HG02973 (cell line): ENCODE results near the gene TSSK6.
A peak's percentile ranks its signal among the peaks of the same experiment; 100 is the strongest.

ENCODE experiments used
- ATAC-seq: cut with Tn5 transposase; IDR thresholded peaks from one replicate; pipeline ENCODE4 v1.9.1; 2021; ENCODE audit warnings: moderate library complexity; ENCODE audit not compliant: unreplicated experiment

Gene TSSK6

DNA sequence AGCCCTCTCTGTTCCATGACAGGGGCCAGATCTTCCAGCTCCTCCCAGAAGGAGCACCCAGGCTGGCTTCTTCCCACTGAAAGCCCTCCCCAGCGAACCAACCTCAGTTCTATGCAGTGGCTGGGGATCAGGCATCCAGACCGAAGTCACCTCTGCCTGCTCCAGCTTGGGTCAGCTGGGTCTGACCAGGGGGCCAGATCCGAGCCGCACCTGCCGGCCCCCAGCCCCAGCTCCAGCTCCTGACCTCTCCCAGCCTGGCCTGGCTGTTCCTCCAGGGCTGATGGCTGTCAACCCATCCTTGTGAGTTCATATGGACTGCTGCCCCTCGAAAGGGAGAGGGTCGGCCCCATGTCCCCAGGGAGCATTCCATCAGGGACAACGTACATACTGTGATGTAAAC is 8.0 kb downstream of the TSSK6 start:
- ATAC-seq = no peak

DNA sequence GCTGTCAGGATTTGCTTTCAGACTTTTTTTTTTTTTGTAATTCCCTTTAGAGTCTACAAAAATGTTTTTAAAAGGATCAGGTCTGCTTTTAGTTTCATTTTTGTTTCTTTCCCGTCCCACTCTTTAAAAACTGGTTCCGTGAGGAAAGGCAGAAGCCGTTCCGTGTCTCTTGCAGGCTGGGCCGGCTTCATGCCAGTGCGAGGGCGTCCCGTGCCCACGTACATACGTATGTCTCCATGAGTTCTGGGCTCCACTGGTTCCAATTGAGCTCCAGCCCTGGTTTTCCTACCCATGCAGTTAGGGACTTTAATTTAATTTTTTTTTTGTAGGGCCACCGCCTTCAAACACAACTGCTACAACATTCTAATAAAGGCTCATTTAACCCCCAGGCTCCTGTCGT is 8.8 kb downstream of the TSSK6 start:
- no peak for ATAC-seq

DNA sequence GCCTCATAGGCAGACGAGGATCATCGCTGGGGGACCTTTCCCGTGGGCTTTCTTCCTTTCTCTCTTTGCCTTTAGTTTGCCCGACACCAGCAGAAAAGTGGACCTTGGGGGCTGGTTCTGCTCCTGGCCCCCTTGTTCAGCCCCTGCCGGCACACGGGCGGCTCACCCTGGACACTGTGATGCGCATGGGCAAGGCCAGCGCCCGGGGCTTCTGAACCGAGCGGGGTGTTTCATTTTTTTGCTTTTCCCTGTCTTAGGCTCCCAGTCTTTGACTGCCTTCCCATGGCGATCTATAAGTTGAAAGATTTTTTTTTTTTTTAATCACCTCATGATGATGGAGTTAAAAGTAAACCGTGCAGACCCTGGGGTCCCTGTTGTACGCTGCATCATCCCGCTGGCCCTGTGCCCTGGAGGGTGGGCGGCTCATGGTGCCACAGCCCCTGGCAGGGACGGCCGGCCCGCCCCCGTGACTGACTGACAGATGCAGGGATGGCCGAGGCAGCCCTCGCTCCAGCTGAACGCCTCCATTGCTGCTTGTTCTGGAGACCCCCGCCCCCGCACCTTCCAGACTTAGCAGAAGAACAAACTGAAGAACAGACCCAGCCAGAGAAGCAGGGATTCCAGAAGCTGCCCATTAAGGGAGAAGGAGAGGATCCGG is 9.6 kb downstream of the TSSK6 start:
- ATAC-seq = no peak

DNA sequence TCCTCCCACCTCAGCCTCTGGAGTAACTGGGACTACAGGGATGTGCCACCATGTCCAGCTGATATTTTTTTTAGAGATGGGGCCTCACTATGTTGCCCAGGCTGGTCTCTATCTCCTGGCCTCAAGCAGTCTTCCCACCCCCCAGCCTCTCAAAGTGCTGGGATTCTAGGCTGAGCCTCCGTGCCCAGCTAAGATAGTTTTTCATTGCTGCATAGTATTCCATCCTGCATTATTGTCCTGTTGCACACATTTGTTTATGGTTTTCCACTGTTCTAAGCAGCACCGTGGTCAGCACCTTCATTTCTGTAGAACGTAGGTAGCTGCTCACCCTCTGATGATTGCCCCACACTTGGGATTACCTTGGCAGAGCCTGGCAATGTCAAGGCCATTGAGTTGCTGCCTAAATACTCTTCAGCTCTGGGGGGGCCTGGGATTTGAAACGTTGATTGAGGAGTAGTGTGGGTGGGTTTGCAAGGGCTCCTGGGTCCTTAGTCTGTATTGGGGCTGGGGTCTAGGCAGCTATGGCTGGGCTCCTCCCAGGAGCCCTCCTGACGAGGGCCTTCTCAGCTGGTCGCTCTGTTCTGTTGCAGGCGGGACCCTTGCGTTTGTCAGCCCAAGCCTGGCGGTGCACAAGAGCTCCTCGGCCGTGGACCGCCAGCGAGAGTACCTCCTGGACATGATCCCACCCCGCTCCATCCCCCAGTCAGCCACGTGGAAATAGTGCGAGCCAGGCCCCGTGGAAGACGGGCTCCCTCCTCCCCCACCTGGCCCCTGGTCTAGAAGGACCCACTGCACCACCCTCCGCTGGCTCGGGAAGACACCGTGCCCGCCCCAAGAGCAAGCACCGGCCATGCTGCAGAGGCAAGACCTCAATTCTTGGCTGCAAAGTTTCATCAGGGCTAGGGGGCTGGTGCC is 10.3 kb downstream of the TSSK6 start:
- no peak for ATAC-seq

DNA sequence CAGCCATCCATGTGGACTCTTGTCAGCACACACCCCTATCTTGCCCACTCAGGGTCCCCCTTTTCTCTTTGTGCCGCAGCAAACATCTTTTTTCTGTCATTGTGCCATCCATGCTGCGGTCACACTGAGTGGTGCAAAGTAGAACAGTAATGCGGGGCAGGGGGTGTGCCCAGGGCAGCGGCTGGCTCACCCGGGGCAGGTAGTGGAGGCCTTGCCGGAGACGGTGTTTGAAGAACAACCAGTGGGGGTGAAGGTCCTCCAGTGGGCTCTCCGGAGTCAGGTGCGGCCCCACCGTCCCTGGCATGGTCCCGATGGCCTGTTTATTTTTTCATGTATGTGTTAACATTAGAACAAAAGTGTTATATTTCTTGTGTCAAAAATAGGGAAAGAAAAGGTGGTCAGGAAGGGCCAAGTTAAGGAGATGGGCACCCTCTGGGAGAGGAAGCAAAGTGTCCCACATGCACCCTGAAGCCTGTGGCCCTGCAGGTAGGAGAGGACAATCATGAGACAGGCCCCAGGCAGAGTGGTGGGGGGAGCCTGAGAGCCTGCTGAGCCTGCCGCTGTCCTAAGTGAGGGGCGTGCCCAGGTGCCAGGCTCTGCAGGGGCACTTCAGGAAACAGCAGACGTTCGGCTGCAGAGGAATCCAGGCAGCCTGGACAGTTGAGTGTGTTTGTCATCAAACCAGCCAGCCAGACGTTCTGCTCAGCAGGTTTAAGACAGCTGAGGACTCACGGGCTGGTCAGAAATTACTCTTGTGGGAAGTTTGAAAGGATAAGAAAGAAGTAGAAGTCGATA is 12.3 kb downstream of the TSSK6 start:
- no peak for ATAC-seq

DNA sequence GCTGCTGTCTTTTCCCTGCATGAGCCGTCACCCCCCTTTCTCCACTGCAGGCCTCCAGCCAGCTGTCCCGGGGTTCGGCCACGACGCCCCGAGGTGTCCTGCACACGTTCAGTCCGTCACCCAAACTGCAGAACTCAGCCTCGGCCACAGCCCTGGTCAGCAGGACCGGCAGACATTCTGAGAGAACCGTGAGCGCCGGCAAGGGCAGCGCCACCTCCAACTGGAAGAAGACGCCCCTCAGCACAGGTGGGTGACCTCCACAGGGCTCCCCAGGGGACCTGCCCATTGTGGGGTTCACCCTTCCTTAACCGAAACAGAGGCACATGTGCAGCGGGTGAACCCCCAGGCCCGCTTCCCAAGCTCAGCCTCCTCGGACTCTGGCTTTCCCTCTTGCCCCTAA is 13.1 kb downstream of the TSSK6 start:
- no peak for ATAC-seq

DNA sequence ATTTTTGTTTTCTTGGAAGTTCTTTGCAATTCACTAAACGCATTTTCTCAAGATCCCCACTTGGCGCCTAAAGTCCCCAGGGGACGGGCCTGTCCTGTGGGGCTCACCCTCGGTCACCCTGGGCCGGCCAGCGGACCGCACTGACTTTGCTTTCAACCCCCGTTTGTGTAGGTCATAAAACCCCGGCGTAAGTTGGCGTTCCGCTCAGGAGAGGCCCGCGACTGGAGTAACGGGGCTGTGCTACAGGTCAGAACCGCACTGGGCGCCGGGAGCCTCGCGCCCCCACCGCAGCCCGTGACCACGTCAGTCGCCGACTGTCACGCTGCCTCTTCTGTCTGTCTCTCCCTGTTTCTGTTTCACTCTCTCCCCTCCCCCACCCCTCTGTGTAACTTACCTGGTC is 13.6 kb downstream of the TSSK6 start:
- no peak for ATAC-seq

DNA sequence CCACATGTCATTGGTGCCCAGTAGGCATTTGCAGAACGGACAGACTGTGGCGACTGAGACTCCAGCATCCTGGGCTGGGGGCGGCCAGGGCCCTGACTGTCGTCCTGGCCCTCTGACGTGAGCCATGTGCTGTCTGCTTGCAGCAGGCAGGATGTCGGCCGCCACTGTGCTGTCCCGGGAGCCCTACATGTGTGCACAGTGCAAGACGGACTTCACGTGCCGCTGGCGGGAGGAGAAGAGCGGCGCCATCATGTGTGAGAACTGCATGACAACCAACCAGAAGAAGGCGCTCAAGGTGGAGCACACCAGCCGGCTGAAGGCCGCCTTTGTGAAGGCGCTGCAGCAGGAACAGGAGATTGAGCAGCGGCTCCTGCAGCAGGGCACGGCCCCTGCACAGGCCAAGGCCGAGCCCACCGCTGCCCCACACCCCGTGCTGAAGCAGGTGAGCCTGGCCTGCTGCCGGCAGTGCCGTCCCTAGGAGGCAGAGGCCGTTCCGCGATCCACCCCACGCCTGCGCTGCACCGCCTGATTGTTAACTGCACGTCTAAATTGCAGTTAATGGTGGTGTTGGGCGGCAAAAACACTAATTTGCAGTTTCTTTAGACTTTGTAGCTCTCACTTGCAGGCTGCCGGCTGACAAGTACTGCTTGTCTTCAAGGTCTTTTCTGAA is 14.2 kb downstream of the TSSK6 start:
- no peak for ATAC-seq

DNA sequence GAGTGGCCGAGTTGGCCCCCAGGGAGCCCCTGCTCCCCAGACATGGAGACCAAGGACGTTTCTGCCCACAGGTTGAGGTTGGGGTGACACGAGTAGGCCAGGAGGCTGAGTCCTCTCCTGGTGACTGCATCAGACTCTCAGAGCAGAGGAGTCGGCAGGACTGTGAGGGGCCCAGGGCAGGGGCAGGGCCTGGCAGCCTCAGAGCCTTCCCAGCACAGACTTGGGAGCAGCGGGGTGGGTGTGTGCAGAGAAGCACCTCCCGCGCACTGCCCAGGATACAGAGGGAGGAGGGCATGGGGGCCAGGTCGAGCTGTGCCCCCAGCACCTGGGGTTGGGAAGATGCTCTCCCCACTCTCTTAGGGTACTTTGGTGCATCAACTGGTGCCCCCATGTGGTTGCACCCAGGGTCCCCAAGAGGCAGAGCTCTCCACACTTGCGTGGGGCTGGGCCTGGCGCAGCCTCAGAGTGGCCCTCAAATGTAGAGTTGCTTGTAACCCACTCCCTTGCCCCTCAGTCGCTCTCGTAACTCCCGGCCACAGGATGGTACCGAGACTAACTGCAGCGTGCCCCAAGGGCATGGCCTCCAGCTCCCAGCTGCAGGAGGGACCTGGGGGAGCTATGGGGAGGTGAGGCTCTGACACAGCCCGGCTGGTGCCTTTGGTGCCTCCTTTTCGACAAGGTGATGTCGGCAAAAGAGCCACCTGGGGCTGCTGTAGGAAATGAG is 15.9 kb downstream of the TSSK6 start:
- no peak for ATAC-seq

DNA sequence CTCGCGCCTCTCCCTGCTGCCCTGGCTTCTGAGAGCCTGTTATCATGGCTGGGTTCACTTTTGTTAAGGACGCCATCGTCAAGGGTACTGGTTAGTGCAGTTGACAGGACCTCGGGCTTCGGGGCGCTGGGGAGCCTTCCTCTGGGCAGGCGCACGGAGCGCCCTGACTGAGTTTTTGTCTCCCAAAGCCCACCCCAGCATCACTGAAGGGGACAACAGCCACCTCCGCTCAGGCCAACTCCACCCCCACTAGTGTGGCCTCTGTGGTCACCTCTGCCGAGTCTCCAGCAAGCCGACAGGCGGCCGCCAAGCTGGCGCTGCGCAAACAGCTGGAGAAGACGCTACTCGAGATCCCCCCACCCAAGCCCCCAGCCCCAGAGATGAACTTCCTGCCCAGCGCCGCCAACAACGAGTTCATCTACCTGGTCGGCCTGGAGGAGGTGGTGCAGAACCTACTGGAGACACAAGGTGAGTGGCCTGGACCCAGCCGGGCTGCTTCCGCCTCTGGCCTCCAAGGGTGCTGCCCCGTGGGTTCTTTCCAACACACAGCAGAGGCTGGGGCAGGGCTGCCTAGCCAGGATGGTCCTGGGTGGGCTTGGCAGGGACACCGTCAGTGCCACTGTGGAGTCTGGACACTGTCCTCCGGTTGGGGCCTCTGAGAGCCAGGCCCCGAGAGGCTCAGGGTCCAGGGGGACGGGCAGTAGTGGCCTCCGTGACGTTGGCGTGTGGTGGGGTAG is 16.9 kb downstream of the TSSK6 start:
- ATAC-seq = no peak

DNA sequence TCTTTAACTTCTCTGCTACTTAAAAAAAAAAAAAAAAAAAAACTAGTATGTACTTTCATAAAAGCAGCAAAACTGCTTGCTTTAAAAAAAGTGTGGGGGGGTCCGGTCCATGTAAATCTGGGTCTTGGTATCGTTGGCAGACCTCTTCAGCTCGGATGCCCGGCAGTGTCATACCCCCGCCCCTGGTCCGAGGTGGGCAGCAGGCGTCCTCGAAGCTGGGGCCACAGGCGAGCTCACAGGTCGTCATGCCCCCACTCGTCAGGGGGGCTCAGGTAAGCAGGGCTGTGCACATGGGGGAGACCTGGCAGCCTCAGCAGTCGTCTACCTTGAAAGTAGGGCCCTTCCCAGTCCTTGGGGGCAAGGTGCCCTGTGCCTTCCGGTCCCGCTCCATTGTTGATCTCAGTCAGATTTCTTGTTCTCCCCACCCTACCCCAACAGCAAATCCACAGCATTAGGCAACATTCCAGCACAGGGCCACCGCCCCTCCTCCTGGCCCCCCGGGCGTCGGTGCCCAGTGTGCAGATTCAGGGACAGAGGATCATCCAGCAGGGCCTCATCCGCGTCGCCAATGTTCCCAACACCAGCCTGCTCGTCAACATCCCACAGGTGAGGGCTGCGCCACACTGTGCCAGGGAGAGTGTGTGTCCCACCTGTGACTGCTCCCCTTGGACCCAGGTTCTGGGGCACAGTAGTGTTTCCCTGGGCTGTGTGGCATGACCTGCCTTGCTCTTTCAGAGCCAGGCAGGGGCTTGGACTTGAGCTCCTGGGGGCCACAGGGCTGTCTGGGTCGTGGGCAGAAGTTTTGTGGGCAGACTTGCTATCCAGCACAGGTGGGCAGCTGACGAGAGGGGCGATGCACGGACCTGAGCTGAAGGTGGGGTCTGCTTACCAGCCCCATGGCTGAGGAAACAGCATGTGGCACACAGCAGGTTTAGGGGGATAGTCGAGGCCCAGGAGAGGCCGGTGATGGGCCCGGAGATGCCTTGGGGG is 19.4 kb downstream of the TSSK6 start:
- ATAC-seq = no peak

DNA sequence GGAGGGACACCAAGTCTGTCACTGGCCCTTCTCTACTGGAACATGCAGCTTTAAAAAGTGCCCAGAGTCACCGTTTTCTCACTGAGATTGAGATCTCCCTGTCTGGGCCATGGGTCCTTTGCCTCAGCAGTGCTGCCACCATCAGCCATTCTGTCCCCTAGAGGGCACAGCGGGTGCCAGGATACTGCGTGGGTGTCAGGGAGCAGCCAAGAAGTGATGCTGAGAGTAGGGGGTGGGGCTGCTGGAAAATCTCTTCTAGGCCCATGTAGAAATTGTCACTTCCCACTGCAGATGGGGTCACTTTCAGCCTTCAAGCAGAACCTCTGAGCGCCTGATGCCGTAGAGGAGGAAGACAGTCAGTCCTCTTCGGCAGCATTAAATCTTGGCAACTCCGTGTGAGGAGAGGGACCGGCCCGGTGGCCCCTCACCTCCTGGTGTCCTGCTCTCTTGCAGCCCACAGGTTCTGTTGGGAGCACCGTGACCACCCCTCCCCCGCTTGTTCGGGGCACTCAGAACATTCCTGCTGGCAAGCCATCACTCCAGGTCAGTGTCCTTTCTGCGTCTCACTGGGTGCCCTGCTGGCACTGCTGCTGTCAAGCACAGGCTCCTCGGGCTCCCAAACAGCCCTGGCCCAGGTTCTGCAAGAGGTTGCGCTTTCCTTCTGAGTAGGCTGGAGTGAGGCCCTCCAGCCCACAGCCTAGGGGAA is 21.4 kb downstream of the TSSK6 start:
- no peak for ATAC-seq

DNA sequence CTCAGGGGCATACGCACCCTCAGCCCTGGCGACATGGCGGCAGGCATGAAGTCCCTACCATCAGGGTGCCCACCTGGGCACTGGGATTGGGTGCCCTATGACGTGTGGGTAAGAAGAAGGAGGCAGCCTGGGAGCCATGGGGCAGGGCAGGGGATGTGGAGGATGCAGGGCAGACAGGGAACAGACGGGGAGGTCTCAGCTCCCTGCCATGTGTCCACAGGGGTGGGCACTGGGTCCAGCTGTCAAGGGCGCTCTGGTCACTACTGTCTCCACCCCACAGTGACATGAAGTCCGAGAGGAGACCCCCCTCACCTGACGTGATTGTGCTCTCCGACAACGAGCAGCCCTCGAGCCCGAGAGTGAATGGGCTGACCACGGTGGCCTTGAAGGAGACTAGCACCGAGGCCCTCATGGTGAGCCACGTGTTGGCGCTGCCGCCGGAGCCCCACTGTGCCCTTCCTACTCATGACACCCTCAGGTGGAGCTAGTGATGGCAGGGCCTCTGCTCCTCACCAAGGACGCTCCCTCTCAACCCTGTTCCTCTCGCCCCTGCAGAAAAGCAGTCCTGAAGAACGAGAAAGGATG is 23.2 kb downstream of the TSSK6 start:
- ATAC-seq = no peak

DNA sequence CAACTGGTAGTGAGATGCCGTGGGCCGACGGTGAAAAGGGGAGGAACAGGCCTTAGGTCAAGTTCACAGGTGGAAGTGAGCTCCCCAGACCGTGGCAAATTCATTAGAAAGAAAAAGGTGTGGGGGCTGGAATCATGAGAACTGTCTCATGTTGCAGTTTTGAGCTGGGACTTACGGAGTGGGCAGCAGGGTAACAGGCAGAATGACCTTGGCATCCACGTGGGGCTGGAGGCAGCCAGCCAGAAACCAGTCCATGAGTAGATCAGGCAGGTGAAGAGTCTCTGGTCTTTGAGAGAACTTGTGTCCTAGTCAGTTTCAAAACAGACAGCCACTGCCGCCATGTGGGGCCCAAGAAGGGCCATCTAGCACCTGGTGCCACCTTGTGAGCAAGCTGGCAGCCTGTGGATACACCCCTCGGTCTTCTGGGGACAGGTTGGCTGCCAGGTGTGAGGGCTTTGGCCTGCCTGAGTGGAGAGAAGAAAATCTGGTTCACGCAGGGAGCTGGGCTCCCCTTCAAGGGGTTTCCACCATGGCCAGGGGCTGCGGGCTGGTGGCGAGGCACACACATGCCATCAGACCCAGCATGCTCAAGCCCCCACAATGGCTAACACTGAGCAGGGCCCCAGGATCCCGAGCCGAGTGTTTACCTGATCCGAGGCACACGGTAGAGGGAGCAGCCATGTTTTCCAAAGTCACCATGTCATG is 23.9 kb downstream of the TSSK6 start:
- no peak for ATAC-seq

DNA sequence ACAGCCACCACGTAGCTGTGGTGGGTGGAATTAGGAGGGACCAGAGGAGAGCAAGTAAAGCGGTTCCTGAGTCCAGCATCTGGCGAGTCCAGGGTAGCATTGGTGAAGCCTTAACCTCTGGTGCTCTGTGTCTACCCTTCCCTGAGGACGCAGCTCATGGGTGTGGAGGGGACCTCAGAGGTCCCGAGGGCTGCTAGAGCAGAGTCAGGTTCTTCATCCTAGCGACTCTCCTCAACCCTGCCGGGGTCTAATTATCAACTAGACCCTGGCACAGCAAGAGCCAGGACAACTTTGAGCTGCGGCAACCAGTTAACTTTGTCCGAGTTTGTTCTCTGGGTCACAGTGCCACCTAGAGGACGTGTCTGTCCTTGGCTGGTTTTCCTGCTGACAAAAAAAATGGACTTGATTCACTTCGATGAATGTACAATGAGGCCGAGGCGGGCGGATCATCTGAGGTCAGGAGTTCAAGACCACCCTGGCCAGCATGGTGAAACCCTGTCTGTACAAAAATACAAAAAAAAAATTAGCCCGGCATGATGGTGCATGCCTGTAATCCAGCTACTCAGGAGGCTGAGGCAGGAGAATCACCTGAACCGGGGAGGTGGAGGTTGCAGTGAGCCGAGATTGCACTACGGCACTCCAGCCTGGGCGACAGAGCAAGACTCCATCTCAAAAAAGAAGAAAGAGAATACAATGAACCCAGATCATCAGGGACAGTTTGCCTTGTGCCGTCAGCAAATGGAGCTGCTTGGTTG is 25.0 kb downstream of the TSSK6 start:
- no peak for ATAC-seq

DNA sequence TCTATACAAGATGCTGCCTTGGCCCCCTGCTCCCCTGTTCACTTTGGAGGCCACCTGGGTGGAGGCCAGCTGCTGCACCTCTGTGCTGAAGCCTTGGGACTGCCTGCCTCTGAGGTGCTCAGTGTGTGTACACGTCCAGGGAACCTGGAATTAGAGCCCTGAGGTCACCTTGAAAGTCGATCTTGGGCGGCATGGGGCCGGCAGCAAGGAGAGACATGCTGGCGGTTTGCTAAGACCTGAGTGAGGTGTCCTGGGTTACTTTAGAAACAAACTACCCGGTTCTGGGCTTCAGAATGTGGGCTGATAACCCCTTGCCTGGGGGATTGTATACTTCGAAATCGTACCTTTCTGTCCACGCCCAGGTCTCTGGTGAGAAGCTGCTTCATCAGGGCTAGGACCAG is 25.5 kb downstream of the TSSK6 start:
- ATAC-seq = peak; percentile 6
